Sigmoid colon (tissue), 4 donors: Measurements from ENCODE around the gene MPC1.

ENCODE experiments used
- EP300 ChIP-seq, 4 donors: sonication (generic); formaldehyde crosslinking; IDR thresholded peaks; one replicate each; pipeline ENCODE4 v1.6.1; 2017; ENCODE audit warnings: antibody characterized with exemption in 4 of 4
- POLR2AphosphoS5 ChIP-seq, 4 donors: sonication (generic); formaldehyde crosslinking; IDR thresholded peaks; one replicate each; pipeline ENCODE4 v1.6.1; 2017; ENCODE audit warnings: antibody characterized with exemption in 4 of 4
- TF ChIP-seq, protein P1 (sequence below), 4 experiments: fragments of 450-650 bp in 3 of 4; fragments of 200-600 bp in 1 of 4; IDR thresholded peaks; one replicate each; pipeline ENCODE4 v1.5.1; 2016 to 2019; ENCODE audit warnings: antibody characterized with exemption in 4 of 4, mild to moderate bottlenecking in 3 of 4, moderate library complexity in 2 of 4

DNA sequence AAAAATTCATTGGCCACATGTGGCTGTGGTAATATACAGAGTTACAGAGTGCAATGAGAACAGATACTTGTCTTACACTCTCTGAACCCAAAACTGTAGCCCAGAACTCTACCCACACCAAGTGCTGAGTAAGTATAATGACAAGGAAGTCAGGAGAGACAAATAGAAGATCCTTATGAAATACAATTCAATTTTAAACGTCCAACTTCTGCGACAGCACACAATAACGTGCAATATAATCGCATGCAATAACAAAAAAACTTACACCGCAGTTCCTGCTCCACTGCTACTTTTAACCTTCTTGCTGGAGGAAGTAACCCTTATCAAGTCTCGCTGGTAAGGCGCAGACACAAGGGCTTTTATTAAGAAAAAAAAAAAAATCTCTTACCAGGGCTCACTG is 41.3 kb downstream of the MPC1 start:
- TF ChIP-seq, protein P1, sequence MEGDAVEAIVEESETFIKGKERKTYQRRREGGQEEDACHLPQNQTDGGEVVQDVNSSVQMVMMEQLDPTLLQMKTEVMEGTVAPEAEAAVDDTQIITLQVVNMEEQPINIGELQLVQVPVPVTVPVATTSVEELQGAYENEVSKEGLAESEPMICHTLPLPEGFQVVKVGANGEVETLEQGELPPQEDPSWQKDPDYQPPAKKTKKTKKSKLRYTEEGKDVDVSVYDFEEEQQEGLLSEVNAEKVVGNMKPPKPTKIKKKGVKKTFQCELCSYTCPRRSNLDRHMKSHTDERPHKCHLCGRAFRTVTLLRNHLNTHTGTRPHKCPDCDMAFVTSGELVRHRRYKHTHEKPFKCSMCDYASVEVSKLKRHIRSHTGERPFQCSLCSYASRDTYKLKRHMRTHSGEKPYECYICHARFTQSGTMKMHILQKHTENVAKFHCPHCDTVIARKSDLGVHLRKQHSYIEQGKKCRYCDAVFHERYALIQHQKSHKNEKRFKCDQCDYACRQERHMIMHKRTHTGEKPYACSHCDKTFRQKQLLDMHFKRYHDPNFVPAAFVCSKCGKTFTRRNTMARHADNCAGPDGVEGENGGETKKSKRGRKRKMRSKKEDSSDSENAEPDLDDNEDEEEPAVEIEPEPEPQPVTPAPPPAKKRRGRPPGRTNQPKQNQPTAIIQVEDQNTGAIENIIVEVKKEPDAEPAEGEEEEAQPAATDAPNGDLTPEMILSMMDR (IDR thresholded peaks at IDR 0.05), result no peak
- TF ChIP-seq POLR2AphosphoS5 (IDR thresholded peaks at IDR 0.05) (no peak), EP300 (IDR thresholded peaks at IDR 0.05) (no peak)
